PC-9 (cell line): ENCODE data around the gene WDR18. TPM values are rescaled to one million over a fixed set of nuclear protein-coding genes. Genes with fewer than 3 reads are reported as not detected.

Experiments used
- BruUV-seq: library from RNA; stranded (reverse); fragments of 400-500 nt; replicated peaks from 2 replicates; lab custom pipeline; 2021; lab: Mats Ljungman, UMichigan
- CTCF ChIA-PET: fragments of 300-600 bp; sonication (Branson Sonifier 250); formaldehyde crosslinking; loops from one replicate; lab custom pipeline; 2022; ENCODE audit warnings: antibody characterized with exemption; lab: Charles Lee
- POLR2A ChIA-PET: fragments of 300-600 bp; sonication (Branson Sonifier 250); formaldehyde crosslinking; loops from one replicate; lab custom pipeline; 2022; ENCODE audit warnings: antibody characterized with exemption; ENCODE audit not compliant: unreplicated experiment; lab: Charles Lee
- DNase-seq, 2 experiments: peaks; one replicate each; pipeline versions ENCODE4 v3.0.0 to v3.0.0-alpha.2; 2015 to 2022; ENCODE audit warnings: mixed read lengths in 1 of 2
- H2AFZ ChIP-seq: fragments of 200-600 bp; sonication (generic); 2 replicates; pipeline ENCODE4 v1.8.1; 2017; ENCODE audit warnings: antibody characterized with exemption
- H3F3A ChIP-seq: fragments of 200-600 bp; sonication (generic); 2 replicates; pipeline ENCODE4 v1.8.1; 2017; ENCODE audit warnings: antibody characterized with exemption, mild to moderate bottlenecking, low read depth; ENCODE audit not compliant: insufficient read depth
- H3K27ac ChIP-seq: fragments of 200-600 bp; sonication (generic); 2 replicates; pipeline ENCODE4 v1.6.1; 2016; ENCODE audit warnings: mixed run types
- H3K27me3 ChIP-seq: fragments of 200-600 bp; sonication (generic); 2 replicates; pipeline ENCODE4 v1.6.1; 2016; ENCODE audit warnings: low read depth, mixed run types; ENCODE audit not compliant: insufficient read depth
- H3K36me3 ChIP-seq: fragments of 200-600 bp; sonication (generic); 2 replicates; pipeline ENCODE4 v1.6.1; 2016; ENCODE audit warnings: low read depth, mixed run types
- H3K4me1 ChIP-seq: fragments of 200-600 bp; sonication (generic); replicated peaks from 2 replicates; pipeline ENCODE4 v1.6.1; 2016; ENCODE audit warnings: mixed run types; ENCODE audit not compliant: insufficient read depth
- H3K4me2 ChIP-seq: fragments of 200-600 bp; sonication (generic); 2 replicates; pipeline ENCODE4 v1.6.1; 2017; ENCODE audit warnings: mixed run types
- H3K4me3 ChIP-seq: fragments of 200-600 bp; sonication (generic); 2 replicates; pipeline ENCODE4 v1.6.1; 2016; ENCODE audit warnings: mixed run types
- H3K79me2 ChIP-seq: fragments of 200-600 bp; sonication (generic); 2 replicates; pipeline ENCODE4 v1.6.1; 2017; ENCODE audit warnings: low read depth, mixed run types
- H3K9me2 ChIP-seq: fragments of 200-600 bp; sonication (generic); 2 replicates; pipeline ENCODE4 v1.8.1; 2017; ENCODE audit warnings: mild to moderate bottlenecking; ENCODE audit not compliant: insufficient read depth
- H3K9me3 ChIP-seq: fragments of 200-600 bp; sonication (generic); 2 replicates; pipeline ENCODE4 v1.8.1; 2016; ENCODE audit warnings: low read depth; ENCODE audit not compliant: insufficient read depth
- H4K20me1 ChIP-seq: fragments of 200-600 bp; sonication (generic); 2 replicates; pipeline ENCODE4 v1.8.1; 2017; ENCODE audit not compliant: insufficient read depth
- CTCF ChIP-seq: fragments of 200-600 bp; sonication (generic); conservative IDR thresholded peaks from 2 replicates; pipeline ENCODE4 v1.6.1; 2017; ENCODE audit warnings: mixed run types, antibody characterized with exemption, mild to moderate bottlenecking, moderate library complexity
- EZH2 ChIP-seq: fragments of 200-600 bp; sonication (generic); IDR thresholded peaks from 2 replicates; pipeline ENCODE4 v1.8.0; 2017; ENCODE audit warnings: antibody characterized with exemption, low read depth
- intact Hi-C: fragments of 100-400 bp; cut with micrococcal nuclease; formaldehyde crosslinking; loops from one replicate; pipeline ENCODE4 v1.10.0; 2022; ENCODE audit not compliant: unreplicated experiment
- total RNA-seq: library from RNA; stranded (reverse); gene quantifications from 2 replicates; pipeline ENCODE4 v1.2.3, GENCODE V29; 2021

The WDR18 gene
- total RNA-seq, 1 experiment from 2014 or later = 61.5 TPM

DNA sequence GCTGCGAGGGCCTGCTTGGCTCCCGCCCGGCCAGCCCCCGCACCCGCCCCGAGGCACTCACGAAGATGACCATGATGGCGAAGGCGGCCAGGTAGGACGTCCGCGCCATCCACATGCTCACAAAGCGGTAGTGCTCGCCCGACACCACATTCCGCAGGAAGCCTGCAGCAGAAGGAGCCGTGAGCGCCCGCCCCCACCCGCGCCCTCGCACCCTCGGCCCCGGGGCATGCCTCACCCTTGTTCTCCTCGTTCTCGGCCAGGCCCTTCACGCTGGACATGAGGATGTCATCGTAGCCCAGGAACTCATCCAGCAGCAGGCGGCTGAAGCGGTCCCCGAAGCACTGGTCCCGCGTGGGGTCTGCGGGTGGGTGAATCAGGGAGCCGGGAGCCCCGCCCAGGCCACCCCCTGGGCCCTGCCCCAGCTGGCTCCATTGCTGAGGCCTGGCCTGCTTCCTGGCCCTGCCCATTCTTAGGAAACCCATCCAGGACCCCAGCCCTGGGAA lies 27.7 kb downstream of the WDR18 start:
- Histone ChIP-seq H4K20me1 (peaks cover 45% of the 10 kb centered on the region), H3K27ac (no peak overlapping the region), H2AFZ (no peak overlapping the region), H3K79me2 (peaks cover 29% of the 10 kb centered on the region), H3K36me3 (no peaks in the 10 kb centered on the region), H3K4me3 (no peak overlapping the region), H3K9me2 (no peaks in the 10 kb centered on the region), H3K4me1 (peaks cover 8% of the 10 kb centered on the region; the same call in 1 of the 2 replicates), H3K4me2 (no peak overlapping the region), H3F3A (peaks cover 5% of the 10 kb centered on the region), H3K27me3 (no peaks in the 10 kb centered on the region), H3K9me3 (no peaks in the 10 kb centered on the region)
- no peak for DNase-seq
- POLR2A ChIA-PET = no interaction called here
- CTCF ChIA-PET = interaction anchor here (0.6 kb wide), 1 partner anchor 176 kb away, joined by 7 read pairs; no protein-coding TSS in a partner anchor
- TF ChIP-seq CTCF (no peak), EZH2 (no peak)
- intact Hi-C loops = no loop called here
- BruUV-seq = no TSS peak

- intact Hi-C loops = no loop called here
- CTCF ChIA-PET = interaction anchor here (0.5 to 0.6 kb wide), 2 partner anchors 10 to 177 kb away, joined by 7 to 11 read pairs; no protein-coding TSS in a partner anchor
- Histone ChIP-seq H3K9me2 (no peaks in the 10 kb centered on the region), H2AFZ (no peak overlapping the region), H3K4me2 (no peak overlapping the region), H3K27me3 (no peaks in the 10 kb centered on the region), H3K79me2 (peaks cover 34% of the 10 kb centered on the region), H4K20me1 (peaks cover 49% of the 10 kb centered on the region), H3K4me3 (no peak overlapping the region), H3K4me1 (peaks cover 12% of the 10 kb centered on the region), H3K27ac (no peak overlapping the region), H3K36me3 (no peaks in the 10 kb centered on the region), H3F3A (peaks cover 8% of the 10 kb centered on the region), H3K9me3 (no peaks in the 10 kb centered on the region)
- DNase-seq = no peak
- TF ChIP-seq CTCF (no peak), EZH2 (no peak)
- POLR2A ChIA-PET = no interaction called here
- no TSS peak for BruUV-seq
Measured at GRCh38 chr19:1012334-1012733, 28.2 kb downstream of the WDR18 start.

DNA sequence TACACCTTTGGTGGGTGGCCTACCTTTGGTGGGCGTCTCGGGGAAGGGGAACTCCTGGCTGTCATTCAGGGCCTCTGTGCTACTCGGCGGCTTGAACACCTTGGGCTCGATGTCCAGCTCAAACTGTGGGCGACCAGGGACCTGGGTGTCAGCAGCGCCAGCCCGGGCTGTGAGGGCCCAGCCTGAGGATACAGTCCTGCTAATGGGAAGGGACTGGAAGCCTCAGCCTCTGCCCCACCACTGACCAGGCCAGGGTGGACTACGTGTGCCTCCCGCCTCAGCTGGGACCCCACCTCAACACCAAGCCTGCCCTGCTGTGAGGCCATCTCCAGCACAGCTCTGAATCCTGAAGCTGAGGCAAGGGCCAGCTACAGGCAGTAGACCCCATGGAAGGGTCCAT lies 29.1 kb downstream of the WDR18 start:
- ChIA-PET POLR2A (no interaction called here), CTCF (interaction anchor here (0.5 kb wide), 1 partner anchor 11 kb away, joined by 11 read pairs; no protein-coding TSS in a partner anchor)
- no peaks in the 10 kb centered on the region for H3K9me3 ChIP-seq
- H3F3A ChIP-seq = peaks cover 8% of the 10 kb centered on the region
- intact Hi-C loops = no loop called here
- TF ChIP-seq CTCF = no peak
- no peak for TF ChIP-seq EZH2
- no peaks in the 10 kb centered on the region for H3K27me3 ChIP-seq
- no peak overlapping the region for H3K4me2 ChIP-seq
- H4K20me1 ChIP-seq = peaks cover 58% of the 10 kb centered on the region
- no peaks in the 10 kb centered on the region for H3K9me2 ChIP-seq
- H3K4me1 ChIP-seq = peaks cover 21% of the 10 kb centered on the region
- H2AFZ ChIP-seq = no peak overlapping the region
- BruUV-seq = no TSS peak
- H3K27ac ChIP-seq = no peak overlapping the region
- H3K79me2 ChIP-seq = peaks cover 43% of the 10 kb centered on the region
- DNase-seq = no peak
- no peaks in the 10 kb centered on the region for H3K36me3 ChIP-seq
- no peak overlapping the region for H3K4me3 ChIP-seq
